Smooth muscle cell (in vitro differentiated cells): ENCODE results near the gene TINAG. TPM values are rescaled to one million over a fixed set of nuclear protein-coding genes. Genes with fewer than 3 reads are reported as not detected.

Experiments used
- DNase-seq: peaks from one replicate; lab custom pipeline; 2025; ENCODE audit not compliant: unreplicated experiment; lab: John Stamatoyannopoulos, UW
- H2AFZ ChIP-seq: fragments of 200-600 bp; sonication (generic); 2 replicates; pipeline ENCODE4 v1.6.0; 2016; ENCODE audit warnings: antibody characterized with exemption, low read depth, mild to moderate bottlenecking
- H3F3A ChIP-seq: fragments of 200-600 bp; sonication (generic); 2 replicates; pipeline ENCODE4 v1.6.0; 2017; ENCODE audit warnings: antibody characterized with exemption, low read depth
- H3K27ac ChIP-seq: fragments of 200-600 bp; sonication (generic); 2 replicates; pipeline ENCODE4 v1.5.1; 2016; ENCODE audit warnings: low read depth, mild to moderate bottlenecking
- H3K27me3 ChIP-seq: fragments of 200-600 bp; sonication (generic); 2 replicates; pipeline ENCODE4 v1.6.1; 2016; ENCODE audit warnings: low read depth, mild to moderate bottlenecking
- H3K36me3 ChIP-seq: fragments of 200-600 bp; sonication (generic); 2 replicates; pipeline ENCODE4 v1.5.1; 2016; ENCODE audit warnings: low read depth
- H3K4me1 ChIP-seq: fragments of 200-600 bp; sonication (generic); 2 replicates; pipeline ENCODE4 v1.5.1; 2016; ENCODE audit warnings: low read depth
- H3K4me2 ChIP-seq: fragments of 200-600 bp; sonication (generic); 2 replicates; pipeline ENCODE4 v1.6.0; 2016; ENCODE audit warnings: mild to moderate bottlenecking
- H3K4me3 ChIP-seq: fragments of 200-600 bp; sonication (generic); 2 replicates; pipeline ENCODE4 v1.5.1; 2016; ENCODE audit warnings: mild to moderate bottlenecking
- H3K79me2 ChIP-seq: fragments of 200-600 bp; sonication (generic); 2 replicates; pipeline ENCODE4 v1.6.0; 2016; ENCODE audit warnings: low read depth, mild to moderate bottlenecking
- H3K9ac ChIP-seq: fragments of 200-600 bp; sonication (generic); 2 replicates; pipeline ENCODE4 v1.6.0; 2016; ENCODE audit warnings: low read depth
- H3K9me3 ChIP-seq: fragments of 200-600 bp; sonication (generic); replicated peaks from 2 replicates; pipeline ENCODE4 v1.5.1; 2016; ENCODE audit warnings: low read depth
- H4K20me1 ChIP-seq: fragments of 200-600 bp; sonication (generic); 2 replicates; pipeline ENCODE4 v1.6.0; 2016; ENCODE audit warnings: low read depth
- WGBS: methylation state at CpG from one replicate; pipeline ENCODE4 v1.1.7; 2016; ENCODE audit warnings: low lambda C conversion rate; 5-methylcytosine and 5-hydroxymethylcytosine counted together
- polyA plus RNA-seq: library from polyadenylated mRNA; unstranded; fragments of >200 nt; fragmentation: Nextera tagmentation; extraction: Ambion mirVana; gene quantifications from 2 replicates; pipeline ENCODE4 v1.2.1, GENCODE V29; 2016
- total RNA-seq: library from RNA; depleted of rRNA; stranded (reverse); fragments of >200 nt; gene quantifications from 2 replicates; pipeline ENCODE4 v1.2.3, GENCODE V29; 2014
- TF ChIP-seq, protein P1 (sequence below): fragments of 200-600 bp; sonication (generic); IDR thresholded peaks from 2 replicates; pipeline ENCODE4 v1.5.1; 2017; ENCODE audit warnings: borderline replicate concordance, mild to moderate bottlenecking, antibody characterized with exemption; ENCODE audit not compliant: insufficient read depth, poor library complexity, severe bottlenecking

TINAG gene
- total and polyA plus RNA-seq, 2 experiments from 2014 or later, result not detected

DNA sequence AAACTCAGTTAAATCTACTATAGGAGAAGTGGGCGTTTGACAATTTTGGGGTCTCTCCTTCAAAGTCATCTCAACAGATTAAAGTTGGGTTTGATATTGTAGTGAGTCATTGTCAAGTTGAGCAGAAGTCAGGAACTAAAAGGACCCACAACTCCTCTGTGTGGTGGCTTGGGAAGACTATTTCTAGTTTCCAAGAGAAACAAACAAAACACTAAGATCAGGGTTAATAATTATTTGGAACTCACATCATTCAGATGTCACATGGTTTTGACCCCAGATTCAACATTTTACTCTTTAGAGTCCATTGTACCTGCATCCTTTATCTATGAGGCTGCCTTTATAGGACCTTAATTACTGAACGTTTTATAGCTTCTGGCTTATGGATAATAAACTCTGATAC, 45.3 kb upstream of the TINAG start:
- no peak for DNase-seq
- TF ChIP-seq, protein P1, sequence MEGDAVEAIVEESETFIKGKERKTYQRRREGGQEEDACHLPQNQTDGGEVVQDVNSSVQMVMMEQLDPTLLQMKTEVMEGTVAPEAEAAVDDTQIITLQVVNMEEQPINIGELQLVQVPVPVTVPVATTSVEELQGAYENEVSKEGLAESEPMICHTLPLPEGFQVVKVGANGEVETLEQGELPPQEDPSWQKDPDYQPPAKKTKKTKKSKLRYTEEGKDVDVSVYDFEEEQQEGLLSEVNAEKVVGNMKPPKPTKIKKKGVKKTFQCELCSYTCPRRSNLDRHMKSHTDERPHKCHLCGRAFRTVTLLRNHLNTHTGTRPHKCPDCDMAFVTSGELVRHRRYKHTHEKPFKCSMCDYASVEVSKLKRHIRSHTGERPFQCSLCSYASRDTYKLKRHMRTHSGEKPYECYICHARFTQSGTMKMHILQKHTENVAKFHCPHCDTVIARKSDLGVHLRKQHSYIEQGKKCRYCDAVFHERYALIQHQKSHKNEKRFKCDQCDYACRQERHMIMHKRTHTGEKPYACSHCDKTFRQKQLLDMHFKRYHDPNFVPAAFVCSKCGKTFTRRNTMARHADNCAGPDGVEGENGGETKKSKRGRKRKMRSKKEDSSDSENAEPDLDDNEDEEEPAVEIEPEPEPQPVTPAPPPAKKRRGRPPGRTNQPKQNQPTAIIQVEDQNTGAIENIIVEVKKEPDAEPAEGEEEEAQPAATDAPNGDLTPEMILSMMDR, result no peak
- Histone ChIP-seq H3K9me3 (no peaks in the 10 kb centered on the region), H3K27ac (no peak overlapping the region), H3K4me1 (no peaks in the 10 kb centered on the region), H3K9ac (no peak overlapping the region), H3K4me2 (no peak overlapping the region), H4K20me1 (no peaks in the 10 kb centered on the region), H3K4me3 (no peak overlapping the region), H3F3A (no peaks in the 10 kb centered on the region), H3K27me3 (no peaks in the 10 kb centered on the region), H3K36me3 (no peaks in the 10 kb centered on the region), H3K79me2 (no peaks in the 10 kb centered on the region), H2AFZ (no peak overlapping the region)
- WGBS, result 62% methylated on average over 2 of the region's 2 CpGs

DNA sequence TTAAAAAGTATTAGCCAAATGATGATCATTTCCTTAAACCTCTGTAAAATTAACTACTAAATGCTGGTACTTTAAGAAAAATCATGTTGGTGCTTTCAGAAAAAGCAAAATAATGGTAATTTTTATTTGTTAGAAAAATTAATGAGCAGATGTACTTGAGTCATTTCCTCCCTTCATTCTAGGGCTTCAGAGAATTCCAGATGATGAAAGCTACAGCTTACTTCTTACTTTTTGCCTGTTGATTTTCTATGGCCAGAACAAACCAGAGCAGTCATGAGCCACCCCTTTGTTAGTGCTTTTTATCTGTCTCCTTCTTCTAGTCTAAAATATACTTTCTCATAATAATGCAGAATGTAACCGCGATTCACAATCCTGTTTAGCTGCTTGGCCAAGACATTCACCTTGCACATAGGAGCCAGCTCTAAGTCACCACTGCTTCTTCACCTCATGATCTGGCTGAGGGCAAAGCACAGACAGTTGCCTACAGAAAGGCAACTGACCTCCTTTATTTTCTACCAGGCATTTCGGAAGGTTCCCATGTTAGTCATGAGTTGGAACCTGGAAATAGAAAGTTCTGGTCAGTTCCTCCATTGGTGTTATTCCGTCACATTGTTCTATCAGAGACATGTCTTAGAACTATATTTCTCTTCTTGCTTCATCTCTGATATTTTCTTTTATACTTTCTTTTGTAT, 43.5 kb upstream of the TINAG start:
- 95% methylated on average over 4 of the region's 4 CpGs for WGBS
- no peaks in the 10 kb centered on the region for H3K79me2 ChIP-seq

DNA sequence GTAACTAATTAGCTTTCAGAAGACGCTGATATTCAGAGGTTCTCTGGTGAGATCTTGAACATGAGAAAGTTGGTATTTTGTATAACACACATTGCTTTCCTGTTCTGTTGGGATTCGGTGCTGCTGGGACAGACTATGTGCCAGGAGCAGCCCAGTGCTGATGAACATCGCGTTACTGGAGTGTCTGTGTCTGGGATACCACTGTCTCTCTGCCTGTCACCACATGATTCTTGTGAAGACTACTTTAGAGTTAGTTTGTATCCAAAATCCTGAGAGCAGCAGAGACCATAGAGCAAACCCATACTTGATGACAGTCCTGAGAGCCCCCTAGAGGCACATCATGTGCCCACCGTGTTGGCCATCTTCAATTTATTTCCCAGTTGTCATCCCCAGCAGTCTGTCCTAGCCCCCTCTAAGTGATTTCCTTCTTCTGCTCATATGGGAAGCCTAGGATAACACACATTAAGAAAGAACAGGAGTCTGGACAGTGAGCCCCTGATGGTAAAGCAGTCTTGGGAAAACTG, 41.8 kb upstream of the TINAG start:
- Histone ChIP-seq H2AFZ (no peak overlapping the region), H3K36me3 (no peaks in the 10 kb centered on the region), H3K4me1 (no peaks in the 10 kb centered on the region), H3K4me3 (no peak overlapping the region), H3K9me3 (no peaks in the 10 kb centered on the region), H3F3A (no peaks in the 10 kb centered on the region), H3K79me2 (no peaks in the 10 kb centered on the region), H3K27me3 (no peaks in the 10 kb centered on the region), H4K20me1 (no peaks in the 10 kb centered on the region), H3K27ac (no peak overlapping the region), H3K4me2 (no peak overlapping the region), H3K9ac (no peak overlapping the region)
- WGBS, result 70% methylated on average over 5 of the region's 5 CpGs
- no peak for DNase-seq
- TF ChIP-seq, protein P1, result no peak

More for the DNA sequence above, 43.5 kb upstream of the TINAG start:
- Histone ChIP-seq H3K4me1 (no peaks in the 10 kb centered on the region), H3K4me3 (no peak overlapping the region), H4K20me1 (no peaks in the 10 kb centered on the region), H3K9ac (no peak overlapping the region), H3F3A (no peaks in the 10 kb centered on the region), H3K4me2 (no peak overlapping the region), H3K9me3 (no peaks in the 10 kb centered on the region), H2AFZ (peak overlapping the region; percentile 15), H3K36me3 (no peaks in the 10 kb centered on the region), H3K27me3 (no peaks in the 10 kb centered on the region), H3K27ac (no peak overlapping the region)
- TF ChIP-seq, protein P1, result no peak
- DNase-seq, result no peak

DNA sequence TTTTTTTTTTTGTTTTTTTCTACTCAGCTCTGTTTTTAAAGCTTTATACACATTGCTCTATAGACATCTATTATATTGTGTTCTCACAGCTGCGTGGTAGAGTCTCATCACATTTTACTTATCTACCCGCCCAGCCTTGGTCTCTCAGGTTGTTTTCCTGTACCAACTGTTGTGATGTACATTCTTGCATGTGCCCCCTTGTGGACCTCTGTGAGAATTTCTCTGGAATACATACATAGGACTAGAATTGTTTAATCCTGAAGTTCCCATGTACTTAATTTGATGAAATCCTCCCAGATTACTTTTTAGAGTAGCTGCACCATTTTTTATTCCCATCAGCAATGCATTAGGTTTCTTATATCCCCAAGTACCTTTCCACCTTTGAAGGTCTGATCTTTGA, 40.4 kb upstream of the TINAG start:
- whole genome bisulfite sequencing, result 54% methylated on average over 2 of the region's 2 CpGs
- DNase-seq, result no peak

More for the DNA sequence above, 40.4 kb upstream of the TINAG start:
- Histone ChIP-seq H2AFZ (no peak overlapping the region), H3K79me2 (no peaks in the 10 kb centered on the region), H3K9me3 (no peaks in the 10 kb centered on the region), H3K4me3 (no peak overlapping the region), H3K27me3 (no peaks in the 10 kb centered on the region), H3K4me2 (no peak overlapping the region), H3K27ac (no peak overlapping the region), H3K9ac (no peak overlapping the region), H3K36me3 (no peaks in the 10 kb centered on the region), H3F3A (no peaks in the 10 kb centered on the region), H3K4me1 (no peaks in the 10 kb centered on the region), H4K20me1 (no peaks in the 10 kb centered on the region)
- TF ChIP-seq, protein P1, result peak; percentile 55
